ENCODE measurements around the gene GPATCH2L.

Gene GPATCH2L

GRCh38 chr14:76203086-76204001, 51.6 kb downstream of the GPATCH2L start:
- no peak for DNase-seq

GRCh38 chr14:76204461-76205230, 52.9 kb downstream of the GPATCH2L start:
- DNase-seq: no peak

- no peak for DNase-seq
Measured at GRCh38 chr14:76205708-76206107, 54.0 kb downstream of the GPATCH2L start.

- DNase-seq: no peak
Measured at GRCh38 chr14:76208340-76208739, 56.6 kb downstream of the GPATCH2L start.

DNA sequence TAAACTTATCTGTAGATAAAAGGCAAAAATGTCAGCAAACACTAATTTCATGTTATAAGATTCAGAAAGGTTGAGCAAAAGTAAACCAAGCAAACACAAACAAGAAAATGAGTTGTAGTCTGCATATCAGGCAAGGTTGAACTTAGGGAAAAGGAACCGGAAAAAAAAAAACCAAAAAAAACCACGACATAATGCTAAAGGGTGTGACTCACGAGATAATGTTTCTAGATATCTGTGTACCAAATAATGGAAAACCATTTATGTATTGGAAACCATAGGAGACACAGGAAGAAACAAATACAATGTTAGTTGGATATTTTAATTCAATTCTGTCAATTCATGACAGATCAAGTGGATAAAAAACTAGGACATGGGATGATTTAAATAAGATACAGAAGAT, 60.5 kb downstream of the GPATCH2L start:
- DNase-seq: no peak

- DNase-seq: no peak
Measured at GRCh38 chr14:76217179-76217578, 65.5 kb downstream of the GPATCH2L start.

- no peak for DNase-seq
Measured at GRCh38 chr14:76218662-76219061, 66.9 kb downstream of the GPATCH2L start.

DNA sequence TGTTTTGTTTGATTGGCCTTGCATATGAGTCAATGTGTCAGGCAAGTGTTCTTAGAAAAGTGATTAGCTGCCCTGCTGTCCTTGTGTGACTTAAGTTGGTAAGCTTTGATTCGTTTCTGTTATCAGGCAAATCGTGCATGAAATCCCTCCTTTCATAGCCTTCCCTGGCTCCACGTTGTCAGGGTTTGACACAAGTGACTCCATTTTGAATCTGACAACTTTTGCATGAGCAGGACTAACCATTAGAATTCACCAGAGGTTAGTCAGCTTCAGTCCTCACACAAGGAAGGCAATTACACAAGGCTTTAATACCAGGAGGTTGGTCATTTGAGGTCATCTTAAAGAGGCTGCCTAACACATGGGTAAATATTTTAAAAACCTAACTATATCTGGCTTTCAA, 68.2 kb downstream of the GPATCH2L start:
- no peak for DNase-seq

GRCh38 chr14:76227450-76228050, 75.8 kb downstream of the GPATCH2L start:
- DNase-seq: no peak

- DNase-seq: no peak
Measured at GRCh38 chr14:76228138-76228537, 76.4 kb downstream of the GPATCH2L start.

GRCh38 chr14:76232800-76233199, 81.1 kb downstream of the GPATCH2L start:
- no peak for DNase-seq

GRCh38 chr14:76235628-76236027, 83.9 kb downstream of the GPATCH2L start:
- no peak for DNase-seq

DNA sequence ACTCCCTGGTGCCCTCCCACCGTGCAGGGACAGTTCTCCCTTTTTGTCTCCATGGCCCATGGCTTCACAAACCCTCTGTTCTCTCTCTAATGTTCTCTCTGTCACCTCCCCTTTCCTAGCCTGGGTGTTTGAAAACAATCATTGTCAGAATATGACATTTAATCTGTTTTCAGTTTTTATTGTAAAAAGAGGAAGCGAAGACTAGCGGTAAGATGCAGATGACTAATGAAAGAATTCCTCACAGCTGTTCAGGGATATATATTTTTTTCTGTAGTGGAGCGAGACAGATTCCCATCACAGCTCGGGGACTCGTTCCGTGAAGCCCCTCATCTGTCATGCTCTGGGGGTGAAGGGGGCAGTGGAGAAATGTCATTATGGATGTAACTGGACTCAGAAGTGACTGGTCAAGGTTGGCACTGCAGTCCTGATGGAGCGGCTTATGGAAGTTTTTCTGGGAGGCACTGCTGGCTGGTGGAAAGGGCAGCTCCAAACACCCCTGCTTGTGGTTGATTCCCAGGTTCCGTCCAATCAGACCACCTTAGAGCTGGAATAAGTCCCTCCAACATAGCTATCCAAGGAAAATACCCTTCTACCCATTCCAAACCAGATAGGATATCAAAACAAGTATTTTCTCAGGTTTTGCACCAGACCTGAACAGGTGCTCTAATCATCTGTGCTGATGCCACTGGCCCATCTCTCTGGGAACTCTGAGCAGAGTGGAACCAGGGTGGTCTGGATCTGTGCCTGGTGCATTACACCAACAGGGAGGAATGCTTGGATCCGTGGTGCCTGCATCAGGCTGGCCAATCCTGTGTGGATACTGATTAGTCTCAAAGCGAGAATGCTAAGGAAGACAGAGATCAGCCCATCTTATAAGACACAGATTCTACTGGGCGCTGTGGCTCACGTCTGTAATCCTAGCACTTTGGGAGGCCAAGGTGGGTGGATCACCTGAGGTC, 84.7 kb downstream of the GPATCH2L start:
- no peak for DNase-seq

- no peak for DNase-seq
Measured at GRCh38 chr14:76237349-76237990, 85.7 kb downstream of the GPATCH2L start.

DNA sequence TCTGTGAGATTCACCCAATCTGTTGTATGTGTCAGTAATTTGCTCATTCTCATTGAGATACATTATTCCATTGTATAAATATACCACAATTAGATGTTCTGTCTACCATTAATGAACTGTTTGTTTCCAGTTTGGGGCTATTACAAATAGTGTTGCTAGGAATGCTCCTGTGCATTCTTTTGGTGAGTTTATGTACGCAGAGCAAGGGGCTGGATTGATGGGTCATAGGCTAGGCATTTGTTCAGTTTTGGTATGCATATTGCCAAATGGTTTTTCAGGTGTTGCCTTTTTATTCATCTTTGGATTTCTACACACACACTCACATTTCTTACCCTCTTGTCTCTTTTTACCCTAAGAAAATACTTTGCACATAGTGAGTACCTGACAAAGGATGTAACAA, 93.4 kb downstream of the GPATCH2L start:
- DNase-seq: no peak

DNA sequence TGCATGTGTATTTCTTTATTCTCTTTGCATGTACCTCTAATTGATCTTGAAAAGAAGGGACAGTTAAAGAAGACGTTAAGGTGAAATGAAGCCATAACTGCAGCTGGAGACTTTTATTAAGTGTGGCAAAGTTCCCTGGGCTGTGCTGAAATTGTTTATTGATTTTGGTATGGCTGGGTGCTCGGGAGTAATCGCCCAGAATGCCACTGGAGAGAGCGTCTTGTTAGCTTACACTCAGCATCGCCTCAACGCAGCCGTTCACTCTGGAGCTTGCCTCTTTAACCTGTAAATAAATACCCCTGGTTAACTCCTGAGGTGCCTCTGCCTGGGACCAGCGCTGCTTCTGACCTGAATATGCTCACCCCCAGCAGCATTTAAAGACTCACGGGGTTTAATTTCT, 98.6 kb downstream of the GPATCH2L start:
- no peak for DNase-seq

DNA sequence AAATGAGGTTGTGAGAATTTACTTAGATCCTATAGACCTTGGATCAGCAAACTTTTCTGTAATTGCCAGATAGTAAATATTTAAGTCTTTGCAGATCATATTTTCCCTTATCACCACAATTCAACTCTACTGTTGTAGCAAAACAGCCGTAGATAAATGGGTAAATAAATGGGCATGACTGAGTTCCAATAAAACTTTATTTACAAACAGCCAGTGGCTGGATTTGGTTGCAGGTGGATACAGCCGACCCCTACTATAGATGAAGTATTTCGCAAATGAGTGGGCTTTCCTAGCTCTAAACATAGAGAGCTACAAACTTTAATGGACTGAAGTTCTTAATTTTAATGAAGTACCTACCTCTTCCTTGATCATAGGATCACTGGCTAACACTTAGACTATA, 100.7 kb downstream of the GPATCH2L start:
- DNase-seq: no peak

DNA sequence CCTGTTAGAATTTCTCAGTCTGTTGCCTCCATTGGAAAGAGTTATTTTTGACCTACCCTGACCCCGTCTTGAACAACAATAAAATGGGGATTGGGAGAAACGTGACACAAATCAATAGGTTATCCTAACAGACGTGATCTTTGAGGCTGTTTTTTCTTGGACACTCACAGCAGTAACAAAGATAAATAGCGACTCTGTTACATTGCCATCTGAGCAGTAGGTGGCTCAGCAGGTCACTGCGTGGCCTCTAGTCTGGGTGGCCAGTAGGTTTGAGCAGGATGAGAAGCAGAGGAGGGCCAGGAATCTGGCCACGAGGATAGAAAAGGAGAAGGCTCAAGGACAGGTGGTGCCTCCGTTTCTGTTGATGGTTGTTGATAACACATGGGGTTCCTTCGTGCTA, 101.4 kb downstream of the GPATCH2L start:
- no peak for DNase-seq

DNA sequence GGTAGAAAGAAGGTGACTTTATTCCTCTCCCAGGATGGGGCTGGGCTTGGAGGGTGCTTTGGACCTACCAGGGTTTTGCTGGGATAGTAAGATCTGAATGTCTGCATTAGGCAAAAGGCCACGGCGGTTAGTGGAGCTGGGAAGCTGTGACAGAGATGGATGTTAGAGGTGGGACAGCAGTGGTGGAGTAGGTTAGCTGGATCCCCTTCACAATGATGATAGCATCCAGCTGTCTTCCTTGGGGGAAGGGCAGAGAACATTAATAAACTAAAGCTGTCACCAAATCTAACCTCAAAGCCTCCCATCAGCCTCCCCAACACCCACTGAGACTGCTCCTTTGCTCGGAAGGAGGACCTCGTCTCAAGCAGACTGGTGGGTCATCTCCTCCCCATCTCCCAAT, 104.8 kb downstream of the GPATCH2L start:
- no peak for DNase-seq

GRCh38 chr14:76257111-76257803, 105.5 kb downstream of the GPATCH2L start:
- no peak for DNase-seq

- DNase-seq: no peak
Measured at GRCh38 chr14:76257842-76258397, 106.2 kb downstream of the GPATCH2L start.

Measured in SHP77 (cell line).